HPDE6-E6E7 (cell line): Measurements from ENCODE around the gene TMEM168.
"Not testable (repeated sequence)": the region's sequence is repeated elsewhere in the genome, so short reads cannot be mapped to it uniquely, and the experiment has no call there.

Experiments used
- DNase-seq: peaks from one replicate; pipeline ENCODE4 v3.0.0; 2011; ENCODE audit warnings: missing footprints; ENCODE audit errors: extremely low spot score

Gene TMEM168

GRCh38 chr7:112781110-112781509 is 9.1 kb downstream of the TMEM168 start:
- DNase-seq, result no peak

- no peak for DNase-seq
These were observed 10.5 kb downstream of the TMEM168 start for GRCh38 chr7:112779667-112780066.

- DNase-seq, result no peak
These were observed 12.8 kb downstream of the TMEM168 start for GRCh38 chr7:112777406-112777805.

GRCh38 chr7:112771166-112771565 is 19.0 kb downstream of the TMEM168 start:
- DNase-seq, result no peak

GRCh38 chr7:112770051-112770450 is 20.1 kb downstream of the TMEM168 start:
- peak; percentile 64 for DNase-seq

- DNase-seq, result no peak
These were observed 25.1 kb downstream of the TMEM168 start for GRCh38 chr7:112765105-112765504.

GRCh38 chr7:112763996-112764395 is 26.2 kb downstream of the TMEM168 start:
- no peak for DNase-seq

- DNase-seq, result no peak
These were observed 26.9 kb downstream of the TMEM168 start for GRCh38 chr7:112763298-112763697.

- DNase-seq, result no peak
These were observed 30.3 kb downstream of the TMEM168 start for GRCh38 chr7:112759905-112760304.

- DNase-seq, result no peak
These were observed 32.9 kb downstream of the TMEM168 start for GRCh38 chr7:112757337-112757736.

GRCh38 chr7:112753298-112753697 is 36.9 kb downstream of the TMEM168 start:
- DNase-seq, result no peak

GRCh38 chr7:112752576-112752975 is 37.6 kb downstream of the TMEM168 start:
- no peak for DNase-seq

- DNase-seq, result no peak
These were observed 40.4 kb downstream of the TMEM168 start for GRCh38 chr7:112749775-112750174.

- DNase-seq, result no peak
These were observed 41.8 kb downstream of the TMEM168 start for GRCh38 chr7:112748381-112748780.

GRCh38 chr7:112745635-112746034 is 44.6 kb downstream of the TMEM168 start:
- no peak for DNase-seq

- no peak for DNase-seq
These were observed 45.4 kb downstream of the TMEM168 start for GRCh38 chr7:112744818-112745217.

- DNase-seq, result peak; percentile 28
These were observed 46.4 kb downstream of the TMEM168 start for GRCh38 chr7:112743811-112744210.

GRCh38 chr7:112740667-112741066 is 49.5 kb downstream of the TMEM168 start:
- no peak for DNase-seq

- DNase-seq, result no peak
These were observed 50.6 kb downstream of the TMEM168 start for GRCh38 chr7:112739436-112740180.

GRCh38 chr7:112735261-112735660 is 54.9 kb downstream of the TMEM168 start:
- DNase-seq, result no peak

- DNase-seq, result not testable (repeated sequence)
These were observed 58.9 kb downstream of the TMEM168 start for GRCh38 chr7:112731324-112731723.

GRCh38 chr7:112726076-112726475 is 64.1 kb downstream of the TMEM168 start:
- DNase-seq, result no peak

GRCh38 chr7:112723416-112723815 is 66.8 kb downstream of the TMEM168 start:
- no peak for DNase-seq

- no peak for DNase-seq
These were observed 68.8 kb downstream of the TMEM168 start for GRCh38 chr7:112721366-112721765.
